ENCODE results near the gene CELSR2.

Gene CELSR2

DNA sequence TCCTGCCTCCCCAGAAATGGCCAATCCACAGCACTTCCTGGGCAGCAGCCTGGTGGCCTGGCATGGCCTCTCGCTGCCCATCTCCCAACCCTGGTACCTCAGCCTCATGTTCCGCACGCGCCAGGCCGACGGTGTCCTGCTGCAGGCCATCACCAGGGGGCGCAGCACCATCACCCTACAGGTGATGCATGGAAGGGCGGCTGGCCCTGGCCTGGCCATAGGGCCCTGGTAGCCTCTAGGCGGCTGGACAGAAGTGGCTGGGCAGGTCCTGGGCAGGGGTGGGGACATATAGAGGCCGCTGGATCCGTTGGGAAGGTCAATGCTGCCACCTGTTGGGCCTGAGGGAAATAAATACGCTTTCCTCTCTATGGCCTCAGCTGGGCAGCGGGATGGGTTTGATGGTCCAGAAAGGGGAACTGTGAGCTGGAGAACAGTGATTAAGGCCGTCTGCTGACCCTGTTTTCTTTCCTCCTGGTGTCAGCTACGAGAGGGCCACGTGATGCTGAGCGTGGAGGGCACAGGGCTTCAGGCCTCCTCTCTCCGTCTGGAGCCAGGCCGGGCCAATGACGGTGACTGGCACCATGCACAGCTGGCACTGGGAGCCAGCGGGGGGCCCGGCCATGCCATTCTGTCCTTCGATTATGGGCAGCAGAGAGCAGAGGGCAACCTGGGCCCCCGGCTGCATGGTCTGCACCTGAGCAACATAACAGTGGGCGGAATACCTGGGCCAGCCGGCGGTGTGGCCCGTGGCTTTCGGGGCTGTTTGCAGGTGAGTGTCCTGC lies 14.4 kb downstream of the CELSR2 start:
- Histone ChIP-seq H3K4me3 (ENCODE audit: low read depth in 1 of 2, low read length in 1 of 2) (no peak overlapping the region), H3K4me1 (ENCODE audit: control insufficient read depth in 1 of 2, insufficient read depth in 1 of 2, low read depth in 1 of 2, low read length in 1 of 2) (peaks cover 0 to 5% of the 10 kb centered on the region in 2 experiments), H3K36me3 (no peaks in the 10 kb centered on the region), H3K27ac (no peak overlapping the region), H3K9me3 (no peaks in the 10 kb centered on the region), H3K27me3 (peaks cover 10% of the 10 kb centered on the region)
- TF ChIP-seq, protein P1, sequence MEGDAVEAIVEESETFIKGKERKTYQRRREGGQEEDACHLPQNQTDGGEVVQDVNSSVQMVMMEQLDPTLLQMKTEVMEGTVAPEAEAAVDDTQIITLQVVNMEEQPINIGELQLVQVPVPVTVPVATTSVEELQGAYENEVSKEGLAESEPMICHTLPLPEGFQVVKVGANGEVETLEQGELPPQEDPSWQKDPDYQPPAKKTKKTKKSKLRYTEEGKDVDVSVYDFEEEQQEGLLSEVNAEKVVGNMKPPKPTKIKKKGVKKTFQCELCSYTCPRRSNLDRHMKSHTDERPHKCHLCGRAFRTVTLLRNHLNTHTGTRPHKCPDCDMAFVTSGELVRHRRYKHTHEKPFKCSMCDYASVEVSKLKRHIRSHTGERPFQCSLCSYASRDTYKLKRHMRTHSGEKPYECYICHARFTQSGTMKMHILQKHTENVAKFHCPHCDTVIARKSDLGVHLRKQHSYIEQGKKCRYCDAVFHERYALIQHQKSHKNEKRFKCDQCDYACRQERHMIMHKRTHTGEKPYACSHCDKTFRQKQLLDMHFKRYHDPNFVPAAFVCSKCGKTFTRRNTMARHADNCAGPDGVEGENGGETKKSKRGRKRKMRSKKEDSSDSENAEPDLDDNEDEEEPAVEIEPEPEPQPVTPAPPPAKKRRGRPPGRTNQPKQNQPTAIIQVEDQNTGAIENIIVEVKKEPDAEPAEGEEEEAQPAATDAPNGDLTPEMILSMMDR (IDR thresholded peaks at IDR 0.05): peak; percentile 97

DNA sequence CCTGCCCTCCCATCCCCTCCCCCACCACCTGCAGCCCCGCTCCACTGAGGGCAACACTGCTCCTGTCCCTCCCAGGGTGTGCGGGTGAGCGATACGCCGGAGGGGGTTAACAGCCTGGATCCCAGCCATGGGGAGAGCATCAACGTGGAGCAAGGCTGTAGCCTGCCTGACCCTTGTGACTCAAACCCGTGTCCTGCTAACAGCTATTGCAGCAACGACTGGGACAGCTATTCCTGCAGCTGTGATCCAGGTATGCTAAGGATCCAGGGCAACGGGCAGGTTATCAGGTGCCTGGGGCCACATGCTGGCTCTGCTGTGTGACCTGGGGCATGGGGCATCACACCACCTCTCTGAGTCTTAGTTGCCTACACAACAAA lies 15.0 kb downstream of the CELSR2 start:
- TF ChIP-seq, protein P1 (IDR thresholded peaks at IDR 0.05): no peak
- Histone ChIP-seq H3K4me3 (ENCODE audit: low read depth in 1 of 2, low read length in 1 of 2) (no peak overlapping the region), H3K9me3 (no peaks in the 10 kb centered on the region), H3K36me3 (no peaks in the 10 kb centered on the region), H3K27ac (no peak overlapping the region), H3K4me1 (ENCODE audit: control insufficient read depth in 1 of 2, insufficient read depth in 1 of 2, low read depth in 1 of 2, low read length in 1 of 2) (peaks cover 0 to 5% of the 10 kb centered on the region in 2 experiments), H3K27me3 (peaks cover 10% of the 10 kb centered on the region)

DNA sequence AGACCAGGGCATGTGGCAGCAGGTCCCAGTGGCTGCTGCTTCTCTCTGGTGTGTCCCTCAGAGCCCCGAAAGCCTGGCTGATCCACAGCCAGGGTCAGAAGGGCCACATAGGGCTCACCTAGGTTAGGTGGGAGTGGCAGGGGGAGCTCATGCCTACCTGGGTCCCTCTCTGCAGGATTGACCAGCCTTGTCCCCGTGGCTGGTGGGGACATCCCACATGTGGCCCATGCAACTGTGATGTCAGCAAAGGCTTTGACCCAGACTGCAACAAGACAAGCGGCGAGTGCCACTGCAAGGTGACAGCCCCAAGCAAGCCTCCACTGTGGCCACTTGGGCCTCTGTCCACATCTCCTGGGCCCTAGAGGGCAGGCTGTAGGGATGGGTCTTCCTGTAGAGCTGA lies 15.7 kb downstream of the CELSR2 start:
- peaks cover 0 to 5% of the 10 kb centered on the region in 2 experiments for H3K4me1 ChIP-seq (ENCODE audit: control insufficient read depth in 1 of 2, insufficient read depth in 1 of 2, low read depth in 1 of 2, low read length in 1 of 2)
- H3K27ac ChIP-seq: no peak overlapping the region
- TF ChIP-seq, protein P1 (IDR thresholded peaks at IDR 0.05): no peak
- H3K4me3 ChIP-seq (ENCODE audit: low read depth in 1 of 2, low read length in 1 of 2): no peak overlapping the region
- peaks cover 10% of the 10 kb centered on the region for H3K27me3 ChIP-seq
- H3K9me3 ChIP-seq: no peaks in the 10 kb centered on the region
- no peaks in the 10 kb centered on the region for H3K36me3 ChIP-seq

DNA sequence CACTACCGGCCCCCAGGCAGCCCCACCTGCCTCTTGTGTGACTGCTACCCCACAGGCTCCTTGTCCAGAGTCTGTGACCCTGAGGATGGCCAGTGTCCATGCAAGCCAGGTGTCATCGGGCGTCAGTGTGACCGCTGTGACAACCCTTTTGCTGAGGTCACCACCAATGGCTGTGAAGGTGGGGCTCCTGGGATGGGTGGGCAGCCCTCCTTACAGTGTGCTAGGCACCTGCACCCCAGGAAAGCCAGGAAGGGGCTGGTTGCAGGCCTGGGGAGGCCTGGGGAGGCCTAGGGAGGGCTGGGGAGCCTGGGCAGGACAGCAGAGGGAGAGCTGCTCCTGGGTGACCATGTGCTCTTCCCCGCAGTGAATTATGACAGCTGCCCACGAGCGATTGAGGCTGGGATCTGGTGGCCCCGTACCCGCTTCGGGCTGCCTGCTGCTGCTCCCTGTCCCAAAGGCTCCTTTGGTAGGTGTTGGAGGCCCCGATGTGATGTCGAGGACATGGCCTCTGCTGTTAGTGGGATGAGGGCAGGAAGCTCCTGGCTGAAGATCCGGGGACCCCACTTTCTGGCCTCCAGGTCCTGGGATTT lies 16.5 kb downstream of the CELSR2 start:
- H3K4me1 ChIP-seq (ENCODE audit: control insufficient read depth in 1 of 2, insufficient read depth in 1 of 2, low read depth in 1 of 2, low read length in 1 of 2): peaks cover 0 to 5% of the 10 kb centered on the region in 2 experiments

DNA sequence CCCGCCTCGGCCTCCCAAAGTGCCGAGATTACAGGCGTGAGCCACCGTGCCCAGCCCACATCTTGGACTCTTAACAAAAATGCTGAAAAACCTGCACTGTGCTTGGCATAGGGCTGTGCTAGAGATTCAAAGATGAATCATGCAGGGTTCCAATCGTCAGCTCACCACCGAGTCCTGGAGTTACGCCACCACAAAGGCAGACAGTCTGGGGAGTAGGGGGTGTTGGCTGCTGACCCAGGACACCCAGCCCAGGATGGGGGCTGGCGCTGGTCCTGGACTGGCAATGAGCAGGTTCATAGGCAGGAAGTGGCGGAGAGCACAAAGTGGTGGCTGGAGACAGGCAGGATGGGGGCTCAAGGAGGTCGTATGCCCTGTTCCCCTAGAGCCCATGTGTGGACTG lies 17.6 kb downstream of the CELSR2 start:
- no peak overlapping the region for H3K4me3 ChIP-seq (ENCODE audit: low read depth in 1 of 2, low read length in 1 of 2)
- H3K36me3 ChIP-seq: no peaks in the 10 kb centered on the region
- TF ChIP-seq, protein P1 (IDR thresholded peaks at IDR 0.05): no peak
- H3K4me1 ChIP-seq (ENCODE audit: control insufficient read depth in 1 of 2, insufficient read depth in 1 of 2, low read depth in 1 of 2, low read length in 1 of 2): peaks cover 0 to 5% of the 10 kb centered on the region in 2 experiments
- H3K27ac ChIP-seq: no peak overlapping the region
- peaks cover 10% of the 10 kb centered on the region for H3K27me3 ChIP-seq
- no peaks in the 10 kb centered on the region for H3K9me3 ChIP-seq

More for the DNA sequence above, 16.5 kb downstream of the CELSR2 start:
- H3K36me3 ChIP-seq: no peaks in the 10 kb centered on the region
- TF ChIP-seq, protein P1 (IDR thresholded peaks at IDR 0.05): no peak
- peaks cover 10% of the 10 kb centered on the region for H3K27me3 ChIP-seq
- no peaks in the 10 kb centered on the region for H3K9me3 ChIP-seq
- no peak overlapping the region for H3K4me3 ChIP-seq (ENCODE audit: low read depth in 1 of 2, low read length in 1 of 2)
- no peak overlapping the region for H3K27ac ChIP-seq
